ENCODE data around the gene GPANK1.

Gene GPANK1
- long read RNA-seq, transcript GPANK1-202 (4 exons, 1,800 nt) = major isoform, 5 of 20 reads
- long read RNA-seq, partial matches to known transcripts = 8 of 20 reads
- long read RNA-seq, other reads (novel, unspliced or antisense) = 3 of 20 reads

DNA sequence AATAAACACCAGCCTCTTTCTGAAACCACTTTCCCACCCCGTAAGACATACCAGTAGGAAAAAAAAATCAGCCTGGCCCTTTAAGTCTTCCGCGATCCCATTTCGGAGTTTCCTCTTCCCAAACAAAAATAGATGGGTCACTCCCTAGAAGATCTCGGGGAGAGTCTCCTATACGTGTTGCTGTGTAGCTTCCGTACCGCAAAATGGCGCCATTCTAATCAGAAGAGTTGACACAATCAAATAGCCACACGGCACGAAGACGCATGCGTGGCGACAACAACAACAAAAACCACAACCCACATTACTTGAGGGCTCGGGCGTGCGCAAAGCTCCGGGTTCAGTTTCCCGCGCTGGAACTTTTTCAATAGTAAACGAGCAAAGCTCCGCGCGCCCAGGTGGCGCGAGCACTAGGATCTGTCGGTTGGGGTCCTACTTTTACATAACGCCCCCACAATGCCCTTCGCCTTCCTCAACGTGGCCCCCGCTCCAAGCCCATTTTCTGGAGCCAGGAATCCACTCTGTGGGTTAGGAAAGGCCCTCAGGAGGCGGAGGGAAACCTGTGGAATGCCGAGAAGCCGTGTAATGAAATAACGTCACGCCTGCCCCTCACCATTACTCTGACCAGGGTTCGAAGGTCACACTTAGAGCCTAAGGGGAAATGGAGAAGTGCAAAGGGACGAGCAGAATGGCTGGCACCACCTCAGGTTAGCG lies at the start of gene GPANK1:
Gene GPANK1 (minus strand): TSS at position 208 of the 711 bp plus-strand sequence. CDS start 519 bp downstream, outside the sequence.
- H3K27ac ChIP-seq (replicated peaks) = peak within 1 kb of the TSS; percentile 100
- TF ChIP-seq, protein P1, sequence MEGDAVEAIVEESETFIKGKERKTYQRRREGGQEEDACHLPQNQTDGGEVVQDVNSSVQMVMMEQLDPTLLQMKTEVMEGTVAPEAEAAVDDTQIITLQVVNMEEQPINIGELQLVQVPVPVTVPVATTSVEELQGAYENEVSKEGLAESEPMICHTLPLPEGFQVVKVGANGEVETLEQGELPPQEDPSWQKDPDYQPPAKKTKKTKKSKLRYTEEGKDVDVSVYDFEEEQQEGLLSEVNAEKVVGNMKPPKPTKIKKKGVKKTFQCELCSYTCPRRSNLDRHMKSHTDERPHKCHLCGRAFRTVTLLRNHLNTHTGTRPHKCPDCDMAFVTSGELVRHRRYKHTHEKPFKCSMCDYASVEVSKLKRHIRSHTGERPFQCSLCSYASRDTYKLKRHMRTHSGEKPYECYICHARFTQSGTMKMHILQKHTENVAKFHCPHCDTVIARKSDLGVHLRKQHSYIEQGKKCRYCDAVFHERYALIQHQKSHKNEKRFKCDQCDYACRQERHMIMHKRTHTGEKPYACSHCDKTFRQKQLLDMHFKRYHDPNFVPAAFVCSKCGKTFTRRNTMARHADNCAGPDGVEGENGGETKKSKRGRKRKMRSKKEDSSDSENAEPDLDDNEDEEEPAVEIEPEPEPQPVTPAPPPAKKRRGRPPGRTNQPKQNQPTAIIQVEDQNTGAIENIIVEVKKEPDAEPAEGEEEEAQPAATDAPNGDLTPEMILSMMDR (IDR thresholded peaks at IDR 0.05; ENCODE audit: insufficient read depth, low read length) = no peak
- TF ChIP-seq POLR2AphosphoS5 (IDR thresholded peaks at IDR 0.05; ENCODE audit: low read depth) (peak; percentile 82), GABPA (IDR thresholded peaks at IDR 0.05; ENCODE audit: low read depth) (0 out of 2 replicates have a peak, but pooled peaks have one; percentile 30), SPI1 (IDR thresholded peaks at IDR 0.05; ENCODE audit: borderline replicate concordance, low read depth) (peak; percentile 85)
- TF ChIP-seq, protein P2, sequence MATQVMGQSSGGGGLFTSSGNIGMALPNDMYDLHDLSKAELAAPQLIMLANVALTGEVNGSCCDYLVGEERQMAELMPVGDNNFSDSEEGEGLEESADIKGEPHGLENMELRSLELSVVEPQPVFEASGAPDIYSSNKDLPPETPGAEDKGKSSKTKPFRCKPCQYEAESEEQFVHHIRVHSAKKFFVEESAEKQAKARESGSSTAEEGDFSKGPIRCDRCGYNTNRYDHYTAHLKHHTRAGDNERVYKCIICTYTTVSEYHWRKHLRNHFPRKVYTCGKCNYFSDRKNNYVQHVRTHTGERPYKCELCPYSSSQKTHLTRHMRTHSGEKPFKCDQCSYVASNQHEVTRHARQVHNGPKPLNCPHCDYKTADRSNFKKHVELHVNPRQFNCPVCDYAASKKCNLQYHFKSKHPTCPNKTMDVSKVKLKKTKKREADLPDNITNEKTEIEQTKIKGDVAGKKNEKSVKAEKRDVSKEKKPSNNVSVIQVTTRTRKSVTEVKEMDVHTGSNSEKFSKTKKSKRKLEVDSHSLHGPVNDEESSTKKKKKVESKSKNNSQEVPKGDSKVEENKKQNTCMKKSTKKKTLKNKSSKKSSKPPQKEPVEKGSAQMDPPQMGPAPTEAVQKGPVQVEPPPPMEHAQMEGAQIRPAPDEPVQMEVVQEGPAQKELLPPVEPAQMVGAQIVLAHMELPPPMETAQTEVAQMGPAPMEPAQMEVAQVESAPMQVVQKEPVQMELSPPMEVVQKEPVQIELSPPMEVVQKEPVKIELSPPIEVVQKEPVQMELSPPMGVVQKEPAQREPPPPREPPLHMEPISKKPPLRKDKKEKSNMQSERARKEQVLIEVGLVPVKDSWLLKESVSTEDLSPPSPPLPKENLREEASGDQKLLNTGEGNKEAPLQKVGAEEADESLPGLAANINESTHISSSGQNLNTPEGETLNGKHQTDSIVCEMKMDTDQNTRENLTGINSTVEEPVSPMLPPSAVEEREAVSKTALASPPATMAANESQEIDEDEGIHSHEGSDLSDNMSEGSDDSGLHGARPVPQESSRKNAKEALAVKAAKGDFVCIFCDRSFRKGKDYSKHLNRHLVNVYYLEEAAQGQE (IDR thresholded peaks at IDR 0.05; ENCODE audit: insufficient replicate concordance, low read depth) = peak; percentile 59
- peak; percentile 90 to 97 for DNase-seq (ENCODE audit: low read depth in 1 of 2, low spot score in 1 of 2)
- H3K27me3 ChIP-seq (ENCODE audit: insufficient read depth, poor library complexity, severe bottlenecking) = no peaks in the 10 kb centered on the region
- H3K4me3 ChIP-seq (replicated peaks; ENCODE audit: insufficient read depth, low read length) = peak within 1 kb of the TSS; percentile 85

GRCh38 chr6:31713991-31714684 lies 49.3 kb upstream of the GPANK1 start:
- no peaks in the 10 kb centered on the region for H3K27me3 ChIP-seq (ENCODE audit: insufficient read depth, poor library complexity, severe bottlenecking)
- H3K27ac ChIP-seq (replicated peaks) = no peak overlapping the region
- no peak overlapping the region for H3K4me3 ChIP-seq (replicated peaks; ENCODE audit: insufficient read depth, low read length)
- DNase-seq (ENCODE audit: low read depth in 1 of 2, low spot score in 1 of 2) = no peak
- TF ChIP-seq, protein P2 (IDR thresholded peaks at IDR 0.05; ENCODE audit: insufficient replicate concordance, low read depth) = no peak

DNA sequence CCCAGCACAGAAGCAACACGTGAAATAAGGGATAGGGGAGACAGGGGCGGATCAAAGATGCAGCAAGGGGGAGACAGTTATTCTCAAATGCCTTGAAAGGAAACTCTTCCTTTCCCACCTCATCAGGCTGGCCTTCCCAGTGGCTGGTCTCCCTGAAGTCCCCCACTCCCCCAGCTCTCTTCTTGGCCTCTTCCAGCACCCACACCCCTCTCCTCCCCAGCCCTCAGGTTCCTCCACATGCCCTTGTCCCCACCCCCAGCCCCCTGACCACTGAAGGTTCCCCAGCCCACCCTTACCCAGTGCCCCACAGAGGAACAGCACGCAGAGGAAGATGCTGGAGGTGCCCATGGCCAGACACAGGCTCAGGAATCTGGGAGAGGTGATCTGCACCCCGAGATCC lies 48.7 kb upstream of the GPANK1 start:
- H3K4me3 ChIP-seq (replicated peaks; ENCODE audit: insufficient read depth, low read length) = no peak overlapping the region
- TF ChIP-seq, protein P1 (IDR thresholded peaks at IDR 0.05; ENCODE audit: insufficient read depth, low read length) = no peak
- TF ChIP-seq, protein P2 (IDR thresholded peaks at IDR 0.05; ENCODE audit: insufficient replicate concordance, low read depth) = no peak
- no peak for TF ChIP-seq POLR2AphosphoS5 (IDR thresholded peaks at IDR 0.05; ENCODE audit: low read depth)
- DNase-seq (ENCODE audit: low read depth in 1 of 2, low spot score in 1 of 2) = no peak
- H3K27me3 ChIP-seq (ENCODE audit: insufficient read depth, poor library complexity, severe bottlenecking) = no peaks in the 10 kb centered on the region
- no peak overlapping the region for H3K27ac ChIP-seq (replicated peaks)

Data from HL-60 (cell line).